Prostate gland (tissue), 2 donors: ENCODE results near the gene ARHGEF12.

Experiments used
- POLR2A ChIP-seq: fragments of 450-650 bp; IDR thresholded peaks from one replicate; pipeline ENCODE4 v1.6.1; 2016; ENCODE audit warnings: antibody characterized with exemption, mild to moderate bottlenecking
- TF ChIP-seq, protein P1 (sequence below), 4 experiments: fragments of 200-600 bp in 2 of 4; fragments of 450-650 bp in 2 of 4; sonication (generic) in 2 of 4; IDR thresholded peaks; 1 replicate in 3 of 4; 2 replicates in 1 of 4; pipeline ENCODE4 v1.5.1; 2016 to 2019; ENCODE audit warnings: antibody characterized with exemption in 4 of 4, mild to moderate bottlenecking in 2 of 4, moderate library complexity in 2 of 4

DNA sequence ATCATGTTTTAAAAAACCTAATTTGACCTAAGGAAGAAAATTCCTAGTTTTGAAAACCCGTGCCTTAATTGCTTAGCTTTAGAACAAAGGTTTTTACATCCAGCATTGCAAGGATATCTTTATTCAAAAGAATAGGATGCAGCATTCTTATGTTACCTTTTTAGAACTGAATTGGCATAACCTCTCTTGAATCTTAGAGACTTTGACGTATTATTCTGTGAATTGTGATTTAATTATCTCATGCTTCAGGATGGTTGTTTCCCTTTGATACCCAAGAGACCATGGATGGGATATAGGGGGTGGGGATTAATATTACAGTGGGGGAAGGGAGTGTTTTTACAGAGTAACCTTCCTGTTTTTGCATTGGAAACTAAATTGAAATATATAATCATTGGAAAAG is 49.4 kb downstream of the ARHGEF12 start:
- TF ChIP-seq, protein P1, sequence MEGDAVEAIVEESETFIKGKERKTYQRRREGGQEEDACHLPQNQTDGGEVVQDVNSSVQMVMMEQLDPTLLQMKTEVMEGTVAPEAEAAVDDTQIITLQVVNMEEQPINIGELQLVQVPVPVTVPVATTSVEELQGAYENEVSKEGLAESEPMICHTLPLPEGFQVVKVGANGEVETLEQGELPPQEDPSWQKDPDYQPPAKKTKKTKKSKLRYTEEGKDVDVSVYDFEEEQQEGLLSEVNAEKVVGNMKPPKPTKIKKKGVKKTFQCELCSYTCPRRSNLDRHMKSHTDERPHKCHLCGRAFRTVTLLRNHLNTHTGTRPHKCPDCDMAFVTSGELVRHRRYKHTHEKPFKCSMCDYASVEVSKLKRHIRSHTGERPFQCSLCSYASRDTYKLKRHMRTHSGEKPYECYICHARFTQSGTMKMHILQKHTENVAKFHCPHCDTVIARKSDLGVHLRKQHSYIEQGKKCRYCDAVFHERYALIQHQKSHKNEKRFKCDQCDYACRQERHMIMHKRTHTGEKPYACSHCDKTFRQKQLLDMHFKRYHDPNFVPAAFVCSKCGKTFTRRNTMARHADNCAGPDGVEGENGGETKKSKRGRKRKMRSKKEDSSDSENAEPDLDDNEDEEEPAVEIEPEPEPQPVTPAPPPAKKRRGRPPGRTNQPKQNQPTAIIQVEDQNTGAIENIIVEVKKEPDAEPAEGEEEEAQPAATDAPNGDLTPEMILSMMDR (IDR thresholded peaks at IDR 0.05) = no peak
- TF ChIP-seq POLR2A = no peak
